RWPE2 (cell line): ENCODE measurements around the gene CLMN.
"Not testable (repeated sequence)": the region's sequence is repeated elsewhere in the genome, so short reads cannot be mapped to it uniquely, and the experiment has no call there.

Experiments used
- ATAC-seq: fragments of 200-7000 bp; cut with Tn5 transposase; 3 replicates; pipeline ENCODE4 v1.9.1; 2021; ENCODE audit warnings: low read depth
- DNase-seq: peaks from one replicate; pipeline ENCODE4 v3.0.0-alpha.2; 2020; ENCODE audit warnings: low spot score
- H3K27ac ChIP-seq: fragments of 450-650 bp; 2 replicates; pipeline ENCODE4 v1.5.1; 2017; ENCODE audit warnings: mild to moderate bottlenecking; ENCODE audit not compliant: poor library complexity, severe bottlenecking
- H3K27me3 ChIP-seq: fragments of 250-450 bp; sonication (Bioruptor Pico); 2 replicates; pipeline ENCODE4 v1.5.1; 2021; ENCODE audit warnings: mild to moderate bottlenecking, moderate library complexity; ENCODE audit not compliant: insufficient read depth, poor library complexity, severe bottlenecking
- H3K36me3 ChIP-seq: fragments of 250-450 bp; sonication (Bioruptor Pico); 2 replicates; pipeline ENCODE4 v1.5.1; 2020; ENCODE audit warnings: low read depth, mild to moderate bottlenecking, moderate library complexity
- H3K4me1 ChIP-seq: fragments of 250-450 bp; sonication (Bioruptor Pico); 2 replicates; pipeline ENCODE4 v1.5.1; 2021; ENCODE audit warnings: mild to moderate bottlenecking, moderate library complexity; ENCODE audit not compliant: insufficient read depth, poor library complexity, severe bottlenecking
- H3K4me3 ChIP-seq: fragments of 250-450 bp; sonication (Bioruptor Pico); 2 replicates; pipeline ENCODE4 v1.5.1; 2021; ENCODE audit warnings: mild to moderate bottlenecking, moderate library complexity; ENCODE audit not compliant: severe bottlenecking
- H3K9me3 ChIP-seq: fragments of 250-450 bp; sonication (Bioruptor Pico); 2 replicates; pipeline ENCODE4 v1.5.1; 2021; ENCODE audit warnings: mild to moderate bottlenecking, moderate library complexity; ENCODE audit not compliant: severe bottlenecking
- CTCF ChIP-seq: fragments of 450-650 bp; IDR thresholded peaks from one replicate; pipeline ENCODE4 v1.5.1; 2017; ENCODE audit warnings: mild to moderate bottlenecking, moderate library complexity; ENCODE audit not compliant: poor library complexity, severe bottlenecking

The CLMN gene

GRCh38 chr14:95141684-95142083, 178.0 kb downstream of the CLMN start:
- no peak overlapping the region for H3K4me3 ChIP-seq
- H3K4me1 ChIP-seq = peaks cover 24% of the 10 kb centered on the region
- peaks cover 25% of the 10 kb centered on the region for H3K36me3 ChIP-seq
- DNase-seq = no peak
- peaks cover 4% of the 10 kb centered on the region for H3K9me3 ChIP-seq
- TF ChIP-seq CTCF = no peak
- no peak for ATAC-seq
- H3K27ac ChIP-seq = peak overlapping the region; percentile 53
- H3K27me3 ChIP-seq = no peaks in the 10 kb centered on the region

- DNase-seq (no peak), ATAC-seq (peak; percentile 73)
- no peak for TF ChIP-seq CTCF
- Histone ChIP-seq H3K4me3 (no peak overlapping the region), H3K9me3 (peaks cover 3% of the 10 kb centered on the region), H3K36me3 (peaks cover 21% of the 10 kb centered on the region), H3K4me1 (peaks cover 24% of the 10 kb centered on the region), H3K27ac (peak overlapping the region; percentile 53), H3K27me3 (no peaks in the 10 kb centered on the region)
Observed at GRCh38 chr14:95140060-95140858, 179.4 kb downstream of the CLMN start.

- ATAC-seq (0 out of 3 replicates have a peak, but pooled peaks have one; percentile 41), DNase-seq (no peak)
- peaks cover 24% of the 10 kb centered on the region for H3K4me1 ChIP-seq
- H3K4me3 ChIP-seq = no peak overlapping the region
- no peak overlapping the region for H3K27ac ChIP-seq
- TF ChIP-seq CTCF = no peak
- peaks cover 23% of the 10 kb centered on the region for H3K36me3 ChIP-seq
- H3K27me3 ChIP-seq = no peaks in the 10 kb centered on the region
- no peaks in the 10 kb centered on the region for H3K9me3 ChIP-seq
Observed at GRCh38 chr14:95138876-95139275, 180.8 kb downstream of the CLMN start.

GRCh38 chr14:95138455-95138854, 181.3 kb downstream of the CLMN start:
- H3K9me3 ChIP-seq, H3K27ac ChIP-seq, ATAC-seq, H3K4me3 ChIP-seq, DNase-seq, H3K27me3 ChIP-seq: not testable (repeated sequence)
- H3K4me1 ChIP-seq = peaks cover 24% of the 10 kb centered on the region
- peaks cover 27% of the 10 kb centered on the region for H3K36me3 ChIP-seq

GRCh38 chr14:95137804-95138167, 181.9 kb downstream of the CLMN start:
- H3K27me3 ChIP-seq = no peaks in the 10 kb centered on the region
- DNase-seq (no peak), ATAC-seq (no peak)
- H3K36me3 ChIP-seq = peaks cover 34% of the 10 kb centered on the region
- no peaks in the 10 kb centered on the region for H3K9me3 ChIP-seq
- TF ChIP-seq CTCF = no peak
- H3K4me3 ChIP-seq = no peak overlapping the region
- peaks cover 24% of the 10 kb centered on the region for H3K4me1 ChIP-seq
- H3K27ac ChIP-seq = no peak overlapping the region
